Esophagus (tissue), 2 donors: ENCODE data around the gene TTC13. TPM values are rescaled to one million over a fixed set of nuclear protein-coding genes. Genes with fewer than 3 reads are reported as not detected.

Experiments
- H3K27ac ChIP-seq, 2 donors: one replicate each; pipeline ENCODE4 v1.5.1; 2013; ENCODE audit warnings: low read depth in 2 of 2, mild to moderate bottlenecking in 2 of 2, inconsistent platforms in 1 of 2, low read length in 1 of 2, moderate library complexity in 1 of 2
- H3K27me3 ChIP-seq, 2 donors: one replicate each; pipeline ENCODE4 v1.6.1; 2013; ENCODE audit warnings: low read length in 2 of 2, control low read depth in 1 of 2, mild to moderate bottlenecking in 1 of 2; ENCODE audit not compliant: insufficient read depth in 2 of 2, control insufficient read depth in 1 of 2
- H3K36me3 ChIP-seq, 2 donors: one replicate each; pipeline ENCODE4 v1.6.1; 2013; ENCODE audit warnings: low read length in 1 of 2; ENCODE audit not compliant: control insufficient read depth in 2 of 2, insufficient read depth in 2 of 2
- H3K4me1 ChIP-seq, 2 donors: one replicate each; pipeline ENCODE4 v1.6.1; 2013; ENCODE audit warnings: low read length in 1 of 2; ENCODE audit not compliant: control insufficient read depth in 2 of 2, insufficient read depth in 2 of 2
- H3K4me3 ChIP-seq, 2 donors: one replicate each; pipeline ENCODE4 v1.5.1; 2013; ENCODE audit warnings: low read length in 2 of 2, mild to moderate bottlenecking in 2 of 2, low read depth in 1 of 2, moderate library complexity in 1 of 2
- H3K9me3 ChIP-seq, 2 donors: one replicate each; pipeline ENCODE4 v1.6.1; 2013; ENCODE audit warnings: mild to moderate bottlenecking in 2 of 2, low read depth in 1 of 2, low read length in 1 of 2, moderate library complexity in 1 of 2; ENCODE audit not compliant: control insufficient read depth in 2 of 2, insufficient read depth in 1 of 2
- WGBS, 2 donors: extraction: QIAGEN DNeasy Blood & Tissue Kit; methylation state at CpG; one replicate each; pipeline ENCODE4 v1.1.7; 2013; 5-methylcytosine and 5-hydroxymethylcytosine counted together
- polyA plus RNA-seq, 2 donors: library from polyadenylated mRNA; stranded (reverse); fragments of 200-250 nt; gene quantifications; one replicate each; pipeline ENCODE4 v1.2.3, GENCODE V29; 2013
- donor health status: healthy with polysubstance abuse.
- donor health status: Bipolar disorder and iron deficiency.

TTC13 gene
- polyA plus RNA-seq, 2 donors: 5.0 to 7.6 TPM

DNA sequence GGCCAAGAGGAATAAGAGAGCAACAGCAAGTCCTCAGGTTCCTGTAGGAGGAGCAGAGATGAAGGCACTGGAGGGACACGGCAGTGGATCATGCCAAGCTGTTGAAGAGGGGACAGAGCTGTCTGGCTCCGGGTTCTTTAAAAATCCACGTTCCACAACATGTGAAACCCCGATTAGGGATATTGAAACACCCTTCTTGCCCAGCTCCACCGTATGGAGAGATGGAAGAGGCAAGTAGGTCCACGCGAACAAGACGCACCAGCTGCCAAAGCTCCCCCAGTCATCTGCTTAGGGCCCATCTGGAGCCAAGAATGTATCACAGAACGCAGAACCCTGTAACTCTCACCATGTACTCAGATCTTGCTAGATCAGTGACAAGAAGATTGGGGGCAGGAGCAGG is 114.2 kb downstream of the TTC13 start:
- no peaks in the 10 kb centered on the region for H3K9me3 ChIP-seq
- WGBS, 2 donors: 76 to 77% methylated on average over 9 of the region's 9 CpGs
- H3K36me3 ChIP-seq: no peaks in the 10 kb centered on the region
- H3K27ac ChIP-seq: no peak overlapping the region
- H3K4me1 ChIP-seq: peaks cover 4 to 7% of the 10 kb centered on the region in 2 donors
- no peak overlapping the region for H3K4me3 ChIP-seq
- no peaks in the 10 kb centered on the region for H3K27me3 ChIP-seq

DNA sequence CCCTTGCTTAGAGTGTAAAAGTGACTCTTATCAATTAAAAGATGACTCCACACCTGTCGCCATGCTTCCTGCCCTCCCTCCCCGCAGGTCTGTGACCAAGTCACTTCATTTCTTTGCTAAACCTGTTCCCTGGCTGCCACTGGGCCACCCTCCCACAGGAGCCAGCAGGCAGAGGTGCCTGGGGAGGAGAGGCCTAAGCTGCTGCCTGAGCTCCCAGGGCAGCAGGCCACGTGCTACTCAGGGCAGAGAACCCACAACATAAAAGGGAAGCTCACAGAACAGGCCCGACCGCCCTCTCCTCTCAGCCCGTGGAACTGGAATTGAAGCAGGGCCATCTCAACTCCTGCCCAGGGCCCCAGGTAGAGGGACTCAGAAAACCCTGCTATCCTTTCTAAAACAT is 115.2 kb downstream of the TTC13 start:
- H3K27ac ChIP-seq: peak overlapping the region in 1 of 2 donors; percentile 11

DNA sequence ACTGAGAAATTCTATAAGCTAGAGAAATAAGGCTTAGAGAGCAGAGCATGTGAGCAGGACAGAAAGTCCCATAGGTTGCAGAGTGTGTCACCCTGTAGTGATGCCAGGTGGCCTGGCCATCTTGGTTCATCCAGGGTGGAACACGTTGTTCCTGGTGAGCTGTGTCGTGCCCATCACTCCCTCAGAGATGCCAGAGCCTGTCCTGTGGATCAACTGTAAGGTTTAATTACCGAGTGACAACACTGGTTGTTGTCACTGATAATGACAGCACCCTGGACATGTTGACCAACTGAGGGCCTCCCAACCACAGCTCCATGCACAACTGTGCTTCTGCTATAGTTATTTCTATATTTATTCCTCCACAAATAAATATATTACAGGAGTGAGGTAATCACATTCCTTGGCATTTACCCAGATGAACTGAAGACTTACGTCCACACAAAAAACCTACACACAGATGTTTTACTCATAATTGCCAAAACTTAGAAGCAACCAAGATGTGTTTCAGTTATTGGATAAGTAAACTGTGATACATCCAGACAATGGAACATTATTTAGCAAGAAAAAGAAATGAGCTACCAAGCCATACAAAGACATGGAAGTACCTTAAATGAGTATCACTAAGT is 116.6 kb downstream of the TTC13 start:
- peaks cover 4 to 7% of the 10 kb centered on the region in 2 donors for H3K4me1 ChIP-seq
- WGBS, 2 donors: 79 to 90% methylated on average over 4 of the region's 4 CpGs
- no peak overlapping the region for H3K27ac ChIP-seq
- H3K4me3 ChIP-seq: no peak overlapping the region
- H3K27me3 ChIP-seq: no peaks in the 10 kb centered on the region
- no peaks in the 10 kb centered on the region for H3K36me3 ChIP-seq
- H3K9me3 ChIP-seq: no peaks in the 10 kb centered on the region

More for the DNA sequence above, 115.2 kb downstream of the TTC13 start:
- 33 to 39% methylated on average over 6 of the region's 6 CpGs for WGBS, 2 donors
- Histone ChIP-seq H3K4me3 (no peak overlapping the region), H3K27me3 (no peaks in the 10 kb centered on the region), H3K4me1 (peaks cover 4 to 5% of the 10 kb centered on the region in 2 donors), H3K36me3 (no peaks in the 10 kb centered on the region), H3K9me3 (no peaks in the 10 kb centered on the region)

DNA sequence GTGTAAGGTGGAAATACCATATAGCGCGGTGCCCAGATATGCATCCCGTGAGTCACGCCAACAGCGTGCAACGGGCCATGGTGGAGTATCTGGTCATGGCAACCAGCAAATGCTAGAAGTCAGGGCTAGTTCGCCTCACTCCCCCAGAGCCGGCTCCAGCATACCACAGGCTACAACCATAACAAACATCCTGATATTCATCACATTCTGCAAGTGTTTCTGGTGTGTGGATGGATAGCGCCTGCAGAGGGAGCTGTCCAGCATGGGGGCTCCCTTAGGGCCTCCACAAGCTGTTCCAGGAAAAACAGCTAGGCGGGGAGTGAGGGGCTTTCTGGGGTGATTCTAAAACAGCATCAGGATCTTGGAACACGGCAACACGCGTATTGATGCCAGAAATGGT is 117.2 kb downstream of the TTC13 start:
- no peaks in the 10 kb centered on the region for H3K9me3 ChIP-seq
- H3K27me3 ChIP-seq: no peaks in the 10 kb centered on the region
- H3K27ac ChIP-seq: no peak overlapping the region
- peaks cover 4 to 10% of the 10 kb centered on the region in 2 donors for H3K4me1 ChIP-seq
- no peak overlapping the region for H3K4me3 ChIP-seq
- 92 to 96% methylated on average over 13 of the region's 13 CpGs for WGBS, 2 donors
- H3K36me3 ChIP-seq: no peaks in the 10 kb centered on the region

DNA sequence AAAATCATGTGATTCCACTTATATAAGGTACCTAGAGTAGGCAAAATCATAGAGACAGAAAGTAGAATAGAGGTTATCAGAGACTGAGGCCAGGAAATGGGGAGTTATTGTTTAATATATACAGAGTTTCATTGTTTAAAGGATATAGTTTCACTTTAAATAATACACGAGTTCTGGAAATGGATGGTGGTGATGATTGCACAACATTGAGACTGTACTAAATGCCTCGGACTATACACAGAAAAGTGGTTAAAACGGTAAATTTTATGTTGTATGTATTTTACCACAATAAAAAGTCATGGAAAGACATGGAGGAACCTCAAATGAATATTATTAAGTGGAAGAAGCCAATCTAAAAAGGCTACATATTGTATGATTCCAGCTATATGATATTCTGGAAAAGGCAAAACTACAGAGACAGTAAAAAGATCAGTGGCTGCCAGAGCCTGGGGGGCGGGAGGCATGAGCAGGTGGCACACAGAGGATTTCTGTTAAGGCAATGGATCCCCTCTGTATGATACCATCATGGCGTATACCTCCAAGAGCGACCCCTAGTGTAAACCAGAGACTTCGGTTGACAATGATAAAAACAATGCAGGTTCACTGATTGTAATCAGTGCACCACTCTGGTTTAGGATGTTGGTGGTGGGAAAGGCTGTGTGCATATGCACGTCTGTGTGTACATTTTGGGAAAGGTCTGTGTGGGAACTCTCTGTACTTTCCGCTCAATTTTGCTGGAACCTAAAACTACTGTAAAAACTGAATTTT is 117.9 kb downstream of the TTC13 start:
- no peaks in the 10 kb centered on the region for H3K9me3 ChIP-seq
- H3K27me3 ChIP-seq: no peaks in the 10 kb centered on the region
- no peak overlapping the region for H3K27ac ChIP-seq
- WGBS, 2 donors: 88 to 91% methylated on average over 9 of the region's 9 CpGs
- H3K36me3 ChIP-seq: no peaks in the 10 kb centered on the region
- H3K4me3 ChIP-seq: no peak overlapping the region
- peaks cover 4 to 11% of the 10 kb centered on the region in 2 donors for H3K4me1 ChIP-seq

DNA sequence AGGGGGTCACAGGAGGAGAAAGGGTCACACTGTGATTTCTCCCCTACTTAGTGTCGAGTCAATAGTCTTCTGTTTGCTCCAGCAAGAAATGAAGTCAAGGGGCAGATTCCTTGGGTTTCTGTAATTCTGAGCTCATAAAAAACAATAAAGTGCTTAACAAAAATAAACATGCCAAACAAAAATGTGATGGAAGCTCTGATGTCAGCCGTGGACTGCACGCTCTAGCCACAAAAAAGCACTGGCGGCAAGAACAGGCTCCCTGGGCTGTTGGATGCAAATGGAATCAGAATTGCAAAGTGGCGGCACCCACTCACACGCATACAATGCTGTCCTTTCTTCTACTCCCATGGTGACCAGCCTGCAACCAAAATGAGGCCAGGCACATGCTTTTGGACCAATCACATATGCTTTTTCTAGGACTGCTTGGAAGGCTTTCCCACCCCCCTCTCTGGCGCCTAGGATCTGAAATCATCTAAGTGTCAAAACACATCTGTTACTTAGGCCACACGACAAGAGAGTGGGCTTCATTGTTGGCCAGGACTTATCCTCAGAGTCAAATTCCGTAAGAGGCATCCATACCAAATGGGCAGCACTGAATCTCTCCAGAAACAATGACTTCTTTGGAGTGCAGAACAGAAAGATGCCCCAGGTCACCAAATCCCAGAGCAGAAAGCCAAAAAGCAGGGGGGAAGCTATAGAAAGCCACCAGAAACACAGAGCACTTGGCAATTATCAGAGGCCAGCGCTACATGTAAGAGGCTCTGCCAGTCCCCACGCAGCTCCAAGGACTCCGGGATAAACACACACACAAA is 119.5 kb downstream of the TTC13 start:
- Histone ChIP-seq H3K4me1 (peaks cover 4 to 10% of the 10 kb centered on the region in 2 donors), H3K9me3 (no peaks in the 10 kb centered on the region), H3K4me3 (no peak overlapping the region), H3K27ac (no peak overlapping the region), H3K27me3 (no peaks in the 10 kb centered on the region), H3K36me3 (no peaks in the 10 kb centered on the region)
- WGBS, 2 donors: 69 to 78% methylated on average over 12 of the region's 12 CpGs

DNA sequence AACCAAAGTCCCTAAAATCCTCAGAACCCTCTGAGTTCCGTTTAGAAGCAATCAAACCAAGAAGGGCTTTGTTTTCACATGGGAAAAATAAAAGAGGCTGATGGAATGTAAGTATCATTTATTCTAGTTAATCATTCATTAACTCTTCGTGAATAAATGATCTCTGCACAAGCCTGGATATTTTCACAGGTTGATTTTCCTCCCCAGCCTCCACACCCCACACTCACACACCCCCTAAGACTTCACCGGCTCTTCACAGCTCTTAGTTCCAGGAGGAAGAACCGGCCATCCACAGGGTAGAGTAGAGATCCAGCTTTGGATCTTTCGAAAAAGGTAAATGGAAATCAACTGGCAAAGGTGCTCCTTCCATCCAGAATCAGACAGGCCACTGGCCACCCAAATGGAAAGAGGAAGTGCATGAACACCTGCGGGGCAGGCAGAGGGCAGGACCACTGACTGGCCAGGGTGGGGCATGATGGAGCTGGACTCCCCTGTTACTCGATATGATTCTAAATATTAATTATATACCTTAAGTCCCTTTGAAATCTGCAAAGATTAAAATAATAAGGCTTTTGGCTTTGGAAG is 120.3 kb downstream of the TTC13 start:
- no peak overlapping the region for H3K27ac ChIP-seq
- no peaks in the 10 kb centered on the region for H3K9me3 ChIP-seq
- H3K4me3 ChIP-seq: no peak overlapping the region
- no peaks in the 10 kb centered on the region for H3K27me3 ChIP-seq
- peaks cover 4 to 8% of the 10 kb centered on the region in 2 donors for H3K4me1 ChIP-seq
- 79 to 86% methylated on average over 7 of the region's 7 CpGs for WGBS, 2 donors
- H3K36me3 ChIP-seq: no peaks in the 10 kb centered on the region

DNA sequence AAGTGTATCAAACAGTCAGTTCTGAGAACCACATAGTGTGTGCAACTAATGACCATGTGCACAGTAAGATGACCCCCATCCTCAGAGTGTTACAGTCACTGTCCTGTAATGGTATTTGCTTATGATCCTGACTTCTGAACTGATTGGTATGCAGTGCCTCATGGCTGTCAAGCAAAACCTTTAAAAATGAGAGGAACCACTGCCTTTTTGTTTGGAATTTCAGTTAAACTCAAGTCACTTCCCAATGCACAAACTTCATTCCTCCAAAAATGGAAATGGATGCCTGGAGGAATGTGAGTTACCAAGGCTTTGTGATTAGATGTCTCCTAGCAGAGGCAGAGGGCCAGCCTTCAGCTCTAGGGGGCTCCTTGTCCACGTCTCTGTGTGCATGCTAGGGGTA is 120.8 kb downstream of the TTC13 start:
- Histone ChIP-seq H3K36me3 (peaks cover 0 to 2% of the 10 kb centered on the region in 2 donors), H3K27ac (no peak overlapping the region)
- 79% methylated on average over 1 of the region's 1 CpG for WGBS, 2 donors

DNA sequence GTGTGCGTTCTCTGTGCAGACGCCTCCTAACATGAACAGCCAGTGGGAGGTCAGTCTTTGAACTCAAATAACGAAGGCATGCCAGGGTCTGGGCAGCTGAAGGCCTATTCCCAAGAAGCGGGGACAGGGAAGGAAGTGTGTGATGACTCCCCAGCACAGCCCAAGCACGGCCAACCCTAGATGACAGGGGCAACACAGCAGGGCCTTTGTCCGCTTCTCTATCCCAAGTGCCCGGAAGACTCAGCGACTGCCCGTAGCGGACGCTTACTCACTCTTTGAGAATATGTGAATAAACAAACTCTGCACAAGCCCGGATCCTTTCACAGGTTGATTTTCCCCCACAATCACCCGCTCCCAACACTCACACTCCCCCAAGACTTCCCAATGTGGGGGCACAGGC is 121.6 kb downstream of the TTC13 start:
- H3K4me1 ChIP-seq: peaks cover 4 to 8% of the 10 kb centered on the region in 2 donors
- 89 to 90% methylated on average over 13 of the region's 13 CpGs for WGBS, 2 donors
- H3K27ac ChIP-seq: no peak overlapping the region

More for the DNA sequence above, 120.8 kb downstream of the TTC13 start:
- H3K9me3 ChIP-seq: no peaks in the 10 kb centered on the region
- no peak overlapping the region for H3K4me3 ChIP-seq
- peaks cover 4 to 8% of the 10 kb centered on the region in 2 donors for H3K4me1 ChIP-seq
- no peaks in the 10 kb centered on the region for H3K27me3 ChIP-seq

More for the DNA sequence above, 121.6 kb downstream of the TTC13 start:
- Histone ChIP-seq H3K4me3 (no peak overlapping the region), H3K36me3 (peaks cover 0 to 4% of the 10 kb centered on the region in 2 donors), H3K27me3 (no peaks in the 10 kb centered on the region), H3K9me3 (no peaks in the 10 kb centered on the region)
